ENCODE results near the gene TANGO2.

TANGO2 gene

DNA sequence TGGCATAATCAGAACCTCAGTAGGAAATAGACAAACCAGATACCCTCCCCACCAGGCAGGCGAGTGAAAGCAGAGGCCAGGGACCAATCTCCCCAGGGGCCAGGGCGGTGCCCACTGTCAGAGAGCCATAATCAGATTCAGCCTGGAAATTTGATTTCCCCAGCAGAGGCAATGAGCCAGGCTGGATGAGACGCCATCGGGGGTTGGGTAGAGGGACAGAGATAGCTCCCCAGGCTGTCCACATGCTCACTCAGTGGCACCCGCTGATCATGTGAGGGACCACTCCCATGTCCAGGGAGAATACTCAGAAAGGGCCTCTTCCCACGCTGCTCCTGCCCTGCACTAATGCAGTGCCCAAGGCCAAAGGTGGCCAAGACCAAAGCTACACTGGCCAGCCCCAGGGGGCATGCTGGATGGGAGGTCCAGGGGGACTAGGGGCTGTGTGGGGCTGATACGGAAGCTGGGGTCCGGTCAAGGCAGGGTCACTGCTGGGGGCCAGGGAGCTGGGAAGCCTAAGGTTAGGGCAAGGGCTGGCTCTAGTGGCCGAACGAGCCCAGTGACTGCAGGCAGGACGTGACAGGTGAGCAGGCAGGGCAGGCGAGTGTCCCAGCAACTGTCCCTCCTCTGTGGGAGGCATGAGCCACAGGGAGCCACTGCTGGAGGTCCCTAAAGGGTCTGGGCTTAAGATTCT is 24.1 kb upstream of the TANGO2 start:
- no peak for DNase-seq (ENCODE audit: low spot score)

DNA sequence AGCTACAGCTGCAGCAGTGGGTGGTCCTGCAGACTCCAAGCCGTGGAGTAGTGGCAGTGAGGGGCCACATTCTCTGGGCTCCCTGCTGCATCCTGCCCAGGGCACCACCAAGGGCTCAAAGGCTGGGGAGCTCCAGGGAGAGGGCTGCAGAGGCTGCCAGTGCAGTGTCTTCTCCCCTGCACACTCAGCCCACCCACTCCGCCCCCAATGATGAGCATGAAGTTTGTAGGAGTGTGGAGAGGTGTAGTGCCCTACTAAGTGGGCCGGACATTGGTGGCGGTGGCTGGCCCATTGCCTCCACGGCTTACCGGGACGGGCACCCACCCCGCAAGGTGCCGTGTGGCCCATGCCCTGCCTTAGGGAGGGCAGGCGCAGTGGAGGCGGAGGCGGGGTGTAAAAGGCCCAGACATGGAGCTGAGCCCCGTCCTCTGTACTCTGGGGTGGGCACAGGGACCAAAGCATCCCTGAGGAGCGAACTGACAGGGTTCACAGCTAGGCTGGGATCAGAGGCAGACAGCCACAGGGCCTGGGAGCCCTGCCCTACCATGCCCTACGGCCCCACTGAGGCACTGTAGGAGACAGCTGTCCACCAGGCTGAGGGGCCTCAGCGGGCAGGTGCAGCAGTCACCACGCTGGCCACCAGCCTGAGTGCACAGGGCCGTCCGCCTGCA is 23.2 kb upstream of the TANGO2 start:
- DNase-seq (ENCODE audit: low spot score) = no peak

DNA sequence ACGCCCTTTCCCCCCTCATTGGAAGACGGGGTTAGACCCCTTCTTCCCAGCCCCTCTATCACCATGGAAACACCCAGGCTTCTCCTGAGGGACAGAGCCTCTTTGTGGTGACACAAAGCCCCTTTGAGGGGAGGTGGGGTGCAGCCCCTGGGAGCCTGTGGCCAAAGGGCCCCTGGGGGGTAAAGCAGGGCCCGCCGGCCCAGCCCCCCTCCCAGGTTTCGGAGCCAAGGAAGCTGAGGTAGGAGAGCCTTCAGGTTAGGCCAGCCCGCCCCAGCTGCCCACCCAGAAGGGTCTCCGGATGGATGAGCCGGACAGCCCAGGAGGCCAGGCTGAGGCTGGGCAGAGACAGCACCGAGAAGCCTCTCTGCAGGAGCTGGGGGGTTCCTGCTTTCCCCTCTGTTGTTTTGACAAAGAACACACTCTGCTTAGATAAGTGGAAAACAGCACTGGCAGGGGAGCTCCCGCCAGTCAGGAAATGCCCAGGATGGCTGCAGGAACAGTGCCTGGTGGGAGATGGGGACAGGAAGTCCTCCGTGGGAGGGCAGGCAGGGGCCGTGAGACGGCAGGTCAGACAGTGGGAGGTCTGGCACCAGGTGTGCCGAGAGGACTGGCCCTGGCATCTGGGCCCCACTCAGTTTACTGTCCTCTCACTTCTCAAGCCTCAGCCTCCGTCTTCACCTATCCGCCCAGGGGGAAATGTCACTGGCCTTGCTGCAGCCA is 22.5 kb upstream of the TANGO2 start:
- DNase-seq (ENCODE audit: low spot score) = no peak

DNA sequence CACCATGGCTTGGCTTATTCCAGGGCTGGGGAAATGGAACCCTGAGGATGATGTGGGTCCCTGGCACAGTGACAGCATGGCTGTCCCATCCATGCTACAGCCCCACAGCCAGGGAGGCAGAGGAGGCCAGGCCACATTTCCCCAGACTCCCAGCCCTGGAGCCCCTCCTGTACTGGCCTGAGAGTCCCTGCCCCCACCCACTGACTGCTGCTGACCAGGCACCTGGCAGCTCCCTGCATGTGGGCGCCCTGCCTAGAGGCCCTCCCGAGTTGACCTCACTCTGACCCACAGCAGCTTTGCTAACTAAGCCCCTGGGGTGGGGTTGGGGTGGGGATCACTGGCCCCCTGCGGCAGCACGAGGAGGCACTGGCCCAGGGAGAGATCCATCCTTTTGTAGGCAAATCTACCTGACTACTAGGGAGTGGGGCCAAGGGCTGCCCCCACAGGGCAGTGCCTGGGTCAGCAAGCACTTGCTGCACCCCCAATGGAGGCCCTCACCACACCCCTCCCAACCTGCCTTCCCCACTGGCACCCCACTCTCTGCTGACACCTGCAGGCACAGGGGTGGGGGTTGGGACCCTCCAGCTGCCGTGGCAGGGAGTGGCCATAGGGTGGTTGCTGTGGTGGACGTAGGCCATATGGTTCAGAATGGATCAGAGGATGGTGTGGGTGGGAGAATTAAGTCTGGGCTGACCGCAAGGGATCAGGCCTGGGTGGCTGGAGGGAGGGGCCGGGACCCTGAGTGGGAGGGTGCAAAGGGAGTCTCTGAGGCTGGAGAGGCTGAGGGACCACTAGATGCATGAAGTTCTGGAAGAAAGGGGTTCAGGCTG is 21.7 kb upstream of the TANGO2 start:
- DNase-seq (ENCODE audit: low spot score) = no peak

DNA sequence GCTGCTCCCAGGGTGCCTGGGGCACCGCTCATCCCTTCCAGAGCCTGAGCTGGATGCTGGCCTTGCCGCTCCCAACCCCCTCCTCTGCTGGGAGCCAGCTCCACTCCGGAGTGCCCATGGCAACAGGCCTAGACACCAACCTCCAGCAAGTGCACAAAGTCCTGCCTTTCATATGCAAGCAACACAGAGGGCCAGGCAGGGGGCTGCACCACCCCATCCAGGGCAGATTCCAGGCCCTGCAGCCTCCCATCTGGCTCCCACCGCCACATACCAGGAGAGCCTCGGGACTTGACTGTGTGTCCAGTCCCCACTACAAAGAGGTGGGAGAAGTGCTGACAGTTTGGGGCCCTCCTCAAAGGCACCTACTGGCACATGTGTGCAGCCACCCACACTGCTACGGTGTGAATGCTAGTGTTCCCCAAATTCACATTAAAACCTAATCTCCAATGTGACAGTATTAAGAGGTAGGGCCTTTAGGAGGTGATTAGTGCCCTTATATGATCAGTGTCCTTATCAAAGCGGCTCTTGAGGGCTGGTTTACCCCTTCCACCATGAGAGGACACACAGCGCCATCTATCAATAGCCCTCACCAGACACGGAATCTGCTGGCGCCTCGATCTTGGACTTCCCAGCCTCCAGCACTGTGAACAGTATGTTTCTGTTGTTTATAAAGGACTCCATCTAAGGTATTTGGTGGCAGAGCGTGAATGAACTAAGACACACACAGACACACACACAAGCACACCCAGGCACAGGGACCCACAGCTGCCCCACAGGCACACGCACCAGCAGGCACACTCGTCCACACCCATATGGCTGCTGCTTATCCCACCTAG is 20.4 kb upstream of the TANGO2 start:
- DNase-seq (ENCODE audit: low spot score) = no peak

DNA sequence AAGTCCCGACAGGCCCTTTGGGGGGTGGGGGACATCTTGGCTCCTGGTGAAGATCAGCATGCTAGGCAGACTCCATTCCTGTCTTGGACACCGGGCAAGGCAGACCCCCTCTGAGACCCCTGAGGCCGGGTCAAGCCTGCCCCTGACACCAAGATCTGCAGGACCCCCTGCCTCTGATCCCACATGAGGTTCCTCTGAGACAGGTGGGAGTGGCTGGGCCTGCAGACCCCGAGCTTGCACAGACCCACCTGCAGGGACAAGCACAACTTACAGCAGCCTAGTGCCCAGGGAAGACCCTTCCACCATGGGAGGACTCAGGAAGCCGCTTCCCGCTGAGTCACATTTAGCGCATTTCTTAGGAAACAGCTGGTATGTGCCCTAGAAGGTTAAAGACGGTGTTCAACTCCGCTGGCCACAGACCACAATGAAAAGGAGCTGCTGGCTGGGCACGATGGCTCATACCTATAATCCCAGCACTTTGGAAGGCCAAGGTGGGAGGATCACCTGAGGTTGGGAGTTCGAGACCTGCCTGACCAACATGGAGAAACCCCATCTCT is 19.8 kb upstream of the TANGO2 start:
- DNase-seq (ENCODE audit: low spot score) = no peak

DNA sequence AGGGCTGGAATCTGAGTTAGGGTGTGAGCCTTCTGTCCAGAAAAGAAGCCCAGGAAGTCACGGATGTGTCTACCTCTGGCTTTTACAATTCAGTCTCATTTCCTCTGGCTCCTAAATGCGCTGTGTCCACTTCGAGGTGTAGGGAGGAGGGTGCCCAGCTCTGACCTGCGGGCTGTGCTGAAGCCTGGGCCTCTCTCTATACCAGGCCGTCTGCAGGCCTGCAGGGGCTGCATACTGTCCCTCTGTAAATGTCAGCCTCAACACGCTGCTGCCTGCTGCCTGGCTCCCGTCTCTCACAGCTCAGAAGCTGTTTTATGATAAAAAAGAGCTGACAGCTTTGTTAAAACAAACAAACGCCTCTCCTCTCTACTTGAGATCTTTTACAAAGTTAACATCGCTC is 18.8 kb upstream of the TANGO2 start:
- DNase-seq (ENCODE audit: low spot score) = no peak

DNA sequence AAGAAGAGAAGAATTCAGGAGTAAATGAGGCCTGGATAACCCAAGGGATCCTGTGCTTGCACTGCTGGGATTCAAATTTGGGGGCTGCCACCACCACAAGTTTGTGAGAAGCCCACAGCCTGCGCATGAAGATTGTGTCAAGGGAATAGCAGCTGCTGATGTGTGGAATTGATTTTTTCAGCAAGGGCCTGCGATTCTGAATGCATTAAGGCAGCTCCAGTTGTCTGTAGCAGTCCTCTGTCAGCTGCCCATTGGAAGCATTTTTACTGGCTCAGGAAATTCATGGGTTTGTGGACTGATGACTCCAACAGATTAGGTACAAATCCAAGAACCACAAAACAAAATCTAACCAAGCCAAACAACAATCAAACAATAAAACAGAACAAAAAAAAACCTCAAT is 18.3 kb upstream of the TANGO2 start:
- no peak for DNase-seq (ENCODE audit: low spot score)

DNA sequence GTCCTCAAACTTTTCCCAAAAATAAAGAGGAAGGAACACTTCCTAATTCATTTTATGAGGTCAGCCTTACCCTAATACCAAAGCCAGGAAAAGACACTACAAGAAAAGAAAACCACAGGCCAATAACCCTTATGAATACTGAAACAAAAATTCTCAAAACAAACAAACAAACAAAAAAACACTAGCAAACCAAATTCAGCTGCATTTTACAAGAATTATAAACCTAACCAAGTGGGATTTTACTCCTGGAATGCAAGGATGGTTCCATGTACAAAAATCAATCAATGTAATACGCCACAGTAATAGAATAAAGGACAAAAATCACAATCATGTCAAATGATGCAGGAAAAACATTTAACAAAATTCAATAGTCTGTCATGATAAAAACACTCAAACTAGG is 17.6 kb upstream of the TANGO2 start:
- DNase-seq (ENCODE audit: low spot score) = no peak

DNA sequence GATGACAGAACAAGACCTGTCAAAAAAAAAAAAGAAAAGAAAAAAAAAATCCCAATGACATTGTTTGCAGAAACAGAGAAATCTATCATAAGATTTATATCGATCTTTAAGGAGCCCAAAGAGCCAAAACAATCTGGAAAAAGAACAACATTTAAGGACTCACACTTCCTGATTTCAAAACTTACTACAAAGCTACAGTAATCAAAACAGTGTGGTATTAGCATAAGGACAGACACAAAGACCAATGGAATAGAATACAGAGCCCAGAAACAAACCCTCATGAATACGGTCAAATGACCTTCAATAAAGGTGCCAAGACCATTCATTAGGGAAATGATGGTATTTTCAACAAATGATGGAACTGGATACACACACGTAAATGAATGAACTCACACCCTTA is 16.4 kb upstream of the TANGO2 start:
- DNase-seq (ENCODE audit: low spot score) = no peak

DNA sequence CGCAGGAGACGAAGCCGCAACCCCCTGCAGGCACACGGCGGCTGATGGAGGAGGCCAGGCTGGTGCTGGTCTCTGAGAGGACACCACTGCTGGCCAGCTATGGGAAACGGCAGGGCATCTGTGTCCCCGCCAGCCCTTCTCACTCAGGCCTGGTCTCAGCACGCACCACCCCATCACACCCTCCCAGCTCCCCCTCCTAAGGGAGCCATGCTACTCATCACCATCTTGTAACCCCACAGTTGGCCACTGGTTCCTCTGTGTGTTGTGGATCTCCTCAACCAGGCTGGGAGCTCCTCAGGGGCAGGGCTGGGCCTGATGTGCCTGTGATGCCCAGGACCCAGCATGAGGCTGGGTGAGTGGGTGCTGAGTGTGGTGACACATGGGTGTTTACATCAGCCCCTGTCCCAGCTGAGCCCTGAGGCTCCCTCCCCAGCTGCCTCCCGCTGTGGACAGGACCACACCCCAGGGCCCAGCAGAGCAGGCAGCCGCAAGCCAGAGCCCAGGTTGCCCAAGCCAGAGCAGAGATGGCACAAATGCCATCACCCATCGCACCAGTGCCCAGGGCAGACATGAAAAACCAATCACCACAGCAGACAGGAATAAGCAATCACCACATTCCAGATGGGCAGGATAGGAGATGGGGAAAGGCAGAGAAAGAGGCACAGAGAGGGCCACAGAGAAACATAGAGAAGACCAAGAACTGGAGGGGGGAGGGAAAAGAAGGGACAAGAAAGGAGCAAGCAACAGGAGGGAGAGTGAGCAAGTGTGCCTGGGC is 12.5 kb upstream of the TANGO2 start:
- no peak for DNase-seq (ENCODE audit: low spot score)

DNA sequence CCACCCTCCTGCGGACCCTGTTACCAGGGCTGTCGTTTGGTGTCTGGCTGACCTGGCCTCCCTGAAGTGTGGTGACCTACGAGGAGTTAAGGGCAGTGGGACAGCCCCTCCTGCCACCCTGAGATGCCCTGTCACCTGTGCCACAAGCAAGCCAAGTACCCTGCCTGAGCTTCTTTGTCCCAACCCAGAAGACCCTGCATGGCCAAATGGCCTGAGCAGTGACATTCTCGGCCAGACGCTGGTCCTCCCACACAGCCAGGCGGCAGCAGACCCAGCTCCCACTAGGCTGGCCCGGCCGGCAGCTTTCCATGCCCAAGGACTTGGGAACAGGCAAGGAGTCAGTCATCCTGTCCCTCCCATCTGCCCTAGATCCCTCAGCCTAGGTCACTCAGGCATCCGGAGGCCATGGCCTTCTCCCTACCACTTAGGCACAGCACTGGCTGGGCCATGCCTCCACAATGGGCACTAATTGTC is 11.9 kb upstream of the TANGO2 start:
- DNase-seq (ENCODE audit: low spot score) = no peak

DNA sequence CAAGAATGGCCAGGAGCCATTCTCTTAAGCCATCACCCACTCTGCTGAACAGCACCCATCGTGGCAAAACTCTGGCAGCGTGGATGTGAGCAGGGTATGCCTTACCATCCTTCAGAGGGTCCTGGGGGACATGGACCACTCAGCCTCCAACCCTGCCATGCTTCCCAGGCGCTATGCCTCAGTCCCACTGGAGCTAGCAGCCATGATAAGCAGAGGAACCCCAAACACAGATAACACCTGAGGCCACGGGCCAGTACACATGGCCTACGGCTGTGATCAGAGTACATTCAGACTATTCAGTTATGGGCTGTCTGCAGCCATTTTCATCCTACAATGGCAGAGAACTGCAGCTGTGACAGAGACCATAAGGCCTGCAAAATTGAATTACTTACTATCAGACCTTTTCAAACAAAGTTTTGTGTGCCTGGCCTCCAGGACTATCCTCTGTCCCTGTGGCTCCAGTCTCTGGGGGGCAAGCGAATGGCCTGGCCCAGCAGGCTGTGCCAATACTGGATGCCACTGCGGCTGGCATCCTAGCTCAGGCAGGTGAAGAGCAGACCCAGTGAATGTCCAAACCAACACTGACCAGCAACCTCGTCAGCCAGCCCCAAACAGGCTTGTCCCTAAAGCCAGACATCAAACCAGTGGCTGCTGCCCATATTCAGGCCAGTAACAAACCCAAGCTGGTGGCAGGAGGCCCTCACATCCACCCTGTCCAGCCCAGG is 11.2 kb upstream of the TANGO2 start:
- no peak for DNase-seq (ENCODE audit: low spot score)

DNA sequence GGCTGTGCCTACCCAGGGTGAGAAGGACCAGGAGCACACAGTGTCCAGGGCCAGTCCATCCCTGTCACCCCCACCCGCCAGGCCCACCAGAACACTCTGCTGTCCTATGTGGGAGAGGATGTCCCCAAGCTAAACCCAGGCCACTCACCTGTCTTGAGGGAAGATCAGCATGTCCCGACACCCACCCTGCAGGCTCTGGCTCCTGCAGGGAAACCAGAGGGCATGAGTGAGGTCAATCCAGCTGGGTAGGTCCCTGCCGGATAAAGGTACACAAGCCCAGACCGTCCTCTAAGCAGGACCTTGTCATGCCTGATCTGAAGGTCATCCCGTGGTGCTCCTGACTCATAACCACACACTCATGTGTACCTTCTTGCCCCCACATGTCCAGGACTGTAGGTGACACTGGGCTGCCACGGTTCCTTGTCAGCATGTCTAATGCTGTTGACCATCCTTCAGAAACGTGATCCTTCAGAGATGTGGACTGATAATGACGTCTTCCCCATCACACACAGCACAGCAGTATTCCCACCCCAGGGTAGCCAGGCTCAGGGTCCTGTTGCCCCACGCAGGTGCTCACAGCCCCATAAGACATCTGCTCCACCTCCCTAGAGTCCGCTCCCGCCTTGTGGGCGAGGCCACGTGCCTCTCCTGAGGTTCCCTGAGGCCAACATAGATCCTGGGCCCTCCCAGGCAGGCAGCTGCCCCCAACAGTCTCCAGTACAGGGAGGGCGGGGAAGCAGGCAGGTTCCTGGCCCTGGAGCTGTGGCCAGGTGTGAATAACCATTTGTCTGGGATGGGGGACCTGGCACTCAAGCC is 10.4 kb upstream of the TANGO2 start:
- no peak for DNase-seq (ENCODE audit: low spot score)

DNA sequence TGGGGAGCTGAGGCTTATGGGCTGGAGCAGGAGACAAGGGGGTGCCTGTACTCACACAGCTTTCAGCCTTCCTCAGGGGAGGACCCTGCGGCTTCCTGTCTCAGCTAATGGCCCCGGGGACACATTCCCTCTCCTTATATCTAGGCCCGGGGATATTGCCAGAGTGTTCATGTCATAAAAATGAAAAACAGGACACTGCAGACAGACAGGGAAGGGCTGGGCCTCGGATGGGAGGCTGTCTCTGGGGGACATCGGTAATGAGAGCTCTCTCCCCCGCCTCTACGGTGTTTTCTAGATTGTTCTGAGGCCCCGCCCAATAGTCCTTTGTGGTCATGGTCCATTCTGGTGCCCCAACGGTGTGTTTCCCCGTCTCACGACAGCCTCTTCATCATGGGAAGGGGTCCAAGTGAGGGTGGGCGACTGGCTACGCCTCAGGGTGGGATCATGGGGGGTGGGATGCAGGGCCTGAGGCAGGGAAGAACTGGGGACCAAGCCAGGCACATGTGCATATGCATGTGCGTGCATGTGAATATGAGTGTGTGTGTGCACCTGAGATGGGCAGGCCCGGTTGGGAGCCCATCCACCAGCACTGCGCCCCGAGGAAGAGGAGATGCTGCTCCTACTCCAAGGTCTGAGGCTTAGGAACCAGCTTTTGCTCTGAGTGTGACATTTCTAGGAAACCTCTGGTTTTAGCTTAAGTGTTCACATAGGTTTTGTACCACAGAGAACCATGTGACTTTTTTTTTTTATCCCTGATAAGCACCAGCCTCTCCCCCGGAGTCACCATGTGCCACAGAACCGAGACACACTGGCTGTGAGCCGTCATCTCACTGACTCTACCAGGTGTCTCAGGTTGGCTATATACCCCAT is 9.6 kb upstream of the TANGO2 start:
- DNase-seq (ENCODE audit: low spot score) = no peak

DNA sequence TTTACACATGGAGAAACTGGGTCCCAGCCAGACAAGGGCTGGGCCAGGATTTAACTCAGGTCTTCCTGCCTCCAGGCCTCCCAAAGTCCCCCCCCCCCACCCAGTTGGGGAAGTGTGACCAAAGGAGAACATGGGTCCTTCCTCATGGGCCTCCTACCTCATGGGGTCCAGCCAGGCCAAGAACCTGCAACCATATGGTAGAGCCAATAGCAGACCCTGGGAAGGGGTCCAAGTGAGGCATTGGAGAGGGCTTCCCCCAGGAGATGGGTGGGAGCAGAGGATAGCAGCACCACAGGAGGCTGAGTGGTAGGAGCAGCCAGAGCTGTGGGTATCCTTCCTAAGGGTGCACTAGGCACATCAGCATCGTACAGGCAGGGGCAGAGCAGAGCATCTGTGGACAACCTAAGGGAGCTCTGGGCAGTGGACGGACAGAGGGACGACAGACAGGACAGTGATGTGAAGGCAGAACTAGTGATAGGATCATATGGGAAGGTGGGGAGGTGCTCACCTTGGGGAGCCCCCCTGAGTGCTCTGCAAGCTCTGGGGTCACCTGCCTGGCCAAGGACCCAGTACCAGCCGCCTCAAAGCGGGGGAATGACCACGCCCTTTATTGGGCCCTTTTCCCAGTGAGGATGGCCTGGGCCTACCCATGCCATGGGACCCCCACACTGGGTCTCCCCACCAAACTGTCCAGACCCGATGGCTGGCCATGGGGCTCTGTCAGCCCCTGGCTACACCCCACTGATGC is 8.7 kb upstream of the TANGO2 start:
- DNase-seq (ENCODE audit: low spot score) = no peak

DNA sequence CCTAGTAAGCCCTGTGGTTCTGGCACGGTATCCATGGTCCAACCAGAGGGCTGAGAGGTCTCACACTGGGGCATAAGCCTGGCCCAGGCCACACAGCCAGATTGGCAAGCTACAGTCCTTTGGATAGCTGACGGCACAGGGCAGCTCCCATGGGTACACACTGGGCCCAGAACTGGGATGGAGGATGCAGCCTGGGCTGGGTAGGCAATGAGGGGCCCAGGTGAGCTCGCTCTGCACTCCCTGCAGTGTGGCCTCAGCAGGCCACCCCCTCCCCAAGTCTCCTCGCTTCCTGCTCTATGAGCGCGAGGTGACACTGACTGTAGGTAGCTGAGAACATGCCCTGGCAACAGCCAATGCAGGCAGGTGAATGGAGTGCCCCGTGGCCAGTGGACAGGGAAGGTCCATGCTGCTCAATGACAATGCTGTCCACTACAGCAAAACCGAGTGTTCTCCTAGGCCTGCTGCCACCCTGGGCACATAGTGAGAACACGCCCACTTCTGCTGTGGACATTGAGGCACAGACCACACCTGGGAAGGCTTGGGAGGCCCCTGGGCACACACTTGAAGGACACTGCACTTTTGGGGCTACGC is 8.1 kb upstream of the TANGO2 start:
- DNase-seq (ENCODE audit: low spot score) = no peak

All from hepatic stellate cell (primary cell).